ENCODE data around the gene PRX.

Gene PRX

GRCh38 chr19:40363069-40363468 lies 50.1 kb downstream of the PRX start:
- peak; percentile 89 for DNase-seq

- no peak for DNase-seq
Observed at GRCh38 chr19:40362160-40362559, 51.0 kb downstream of the PRX start.

DNA sequence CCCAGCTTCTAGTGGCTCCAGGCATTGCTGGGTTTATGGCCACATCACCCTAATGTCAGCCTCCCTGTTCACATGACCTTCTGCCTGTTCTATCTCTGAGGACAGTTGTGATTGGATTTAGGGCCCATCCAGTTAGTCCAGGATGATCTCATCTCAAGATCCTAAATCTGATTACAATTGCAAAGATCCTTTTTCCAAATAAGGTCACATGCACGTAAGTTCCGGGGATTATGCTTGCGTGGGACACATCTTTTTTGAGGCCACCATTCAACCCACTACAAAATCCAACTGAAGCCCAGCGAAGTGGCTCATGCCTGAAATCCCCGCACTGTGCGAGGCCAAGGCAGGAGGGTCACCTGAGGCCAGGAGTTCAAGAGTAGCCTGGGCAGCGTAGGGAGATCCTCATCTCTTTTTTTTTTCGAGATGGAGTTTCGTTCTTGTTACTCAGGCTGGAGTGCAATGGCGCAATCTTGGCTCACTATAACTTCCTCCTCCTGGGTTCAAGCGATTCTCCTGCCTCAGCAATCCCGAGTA lies 52.4 kb downstream of the PRX start:
- peak; percentile 15 for DNase-seq

GRCh38 chr19:40360020-40360707 lies 53.0 kb downstream of the PRX start:
- no peak for DNase-seq

DNA sequence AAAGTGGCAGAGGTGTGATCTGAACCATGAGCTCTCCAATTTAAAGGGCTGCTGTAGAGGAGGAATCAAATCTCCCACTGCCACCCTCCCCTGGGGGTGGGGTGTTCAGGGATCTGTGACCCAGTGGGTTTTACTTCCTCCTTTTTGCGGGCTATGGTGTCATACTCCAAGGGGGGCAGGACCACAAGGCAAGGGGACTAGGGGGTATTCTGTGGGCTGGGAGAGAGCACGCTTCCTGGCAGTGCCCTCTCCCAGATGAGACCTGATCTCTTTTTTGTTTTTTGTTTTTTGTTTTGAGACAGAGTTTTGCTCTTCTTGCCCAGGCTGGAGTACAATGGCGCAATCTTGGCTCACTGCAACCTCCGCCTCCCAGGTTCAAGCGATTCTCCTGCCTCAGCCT lies 54.4 kb downstream of the PRX start:
- peak; percentile 69 for DNase-seq

DNA sequence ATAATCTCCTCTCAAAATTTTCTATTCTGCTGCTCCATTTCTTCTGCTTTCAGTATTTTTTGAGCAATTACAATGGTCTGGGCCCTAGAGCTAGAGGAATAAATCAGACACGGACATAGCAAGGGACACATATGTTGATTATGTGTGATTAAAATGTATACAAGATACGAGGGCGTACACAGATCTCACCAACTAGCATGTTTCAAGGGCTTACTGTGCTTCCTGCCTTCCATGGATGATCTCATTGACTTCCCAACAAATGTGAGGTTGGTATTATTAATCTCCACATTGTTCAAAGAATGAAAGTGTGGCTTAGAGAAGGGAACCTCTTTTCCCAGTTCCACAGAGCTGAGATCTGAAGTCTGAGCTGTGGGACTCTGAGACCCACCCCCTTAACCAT lies 55.5 kb downstream of the PRX start:
- no peak for DNase-seq

DNA sequence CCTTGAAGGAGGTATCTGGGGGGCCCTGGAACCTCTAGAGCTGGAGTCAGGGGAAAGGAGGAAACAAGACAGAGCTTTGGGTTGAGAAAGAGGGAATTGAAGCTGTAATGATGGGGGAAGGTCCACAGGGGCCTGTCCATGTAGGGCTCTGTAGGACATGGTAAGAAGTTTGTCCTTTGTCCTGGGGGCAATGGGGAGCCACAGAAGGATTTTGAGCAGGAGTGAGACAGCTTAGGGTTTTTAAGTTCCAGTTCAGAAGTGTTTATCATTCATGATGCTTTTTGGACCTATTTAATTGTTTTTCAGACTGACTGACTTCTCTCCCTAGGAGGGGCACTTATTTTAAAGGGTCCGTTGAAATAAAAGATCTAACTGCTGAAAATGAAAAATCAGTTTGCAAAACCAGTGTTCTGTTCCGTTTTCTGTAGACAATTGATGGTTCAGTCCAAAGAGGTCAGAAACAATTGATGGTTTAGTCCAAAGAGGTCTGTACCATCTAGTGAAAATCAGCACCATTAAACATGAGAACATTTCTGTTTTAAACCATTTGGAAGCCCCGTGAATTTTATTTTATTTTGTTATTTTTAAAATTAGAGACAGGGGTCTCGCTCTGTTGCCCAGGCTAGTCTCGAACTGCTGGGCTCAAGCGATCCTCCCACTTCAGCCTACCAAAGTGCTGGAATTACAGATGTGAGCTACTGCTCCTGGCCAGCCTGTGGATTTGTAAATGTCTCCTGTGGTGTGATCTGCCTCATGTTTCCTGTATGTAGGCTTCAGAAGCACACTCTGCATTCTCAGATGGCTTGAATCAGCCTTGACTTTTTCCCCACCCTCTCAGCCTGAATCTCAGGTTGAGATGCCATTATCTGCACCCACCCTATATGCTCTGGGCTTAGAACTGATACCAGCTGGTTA lies 56.2 kb downstream of the PRX start:
- no peak for DNase-seq

GRCh38 chr19:40355975-40356680 lies 57.0 kb downstream of the PRX start:
- DNase-seq = no peak

GRCh38 chr19:40348961-40349507 lies 64.1 kb downstream of the PRX start:
- DNase-seq = peak; percentile 72

DNA sequence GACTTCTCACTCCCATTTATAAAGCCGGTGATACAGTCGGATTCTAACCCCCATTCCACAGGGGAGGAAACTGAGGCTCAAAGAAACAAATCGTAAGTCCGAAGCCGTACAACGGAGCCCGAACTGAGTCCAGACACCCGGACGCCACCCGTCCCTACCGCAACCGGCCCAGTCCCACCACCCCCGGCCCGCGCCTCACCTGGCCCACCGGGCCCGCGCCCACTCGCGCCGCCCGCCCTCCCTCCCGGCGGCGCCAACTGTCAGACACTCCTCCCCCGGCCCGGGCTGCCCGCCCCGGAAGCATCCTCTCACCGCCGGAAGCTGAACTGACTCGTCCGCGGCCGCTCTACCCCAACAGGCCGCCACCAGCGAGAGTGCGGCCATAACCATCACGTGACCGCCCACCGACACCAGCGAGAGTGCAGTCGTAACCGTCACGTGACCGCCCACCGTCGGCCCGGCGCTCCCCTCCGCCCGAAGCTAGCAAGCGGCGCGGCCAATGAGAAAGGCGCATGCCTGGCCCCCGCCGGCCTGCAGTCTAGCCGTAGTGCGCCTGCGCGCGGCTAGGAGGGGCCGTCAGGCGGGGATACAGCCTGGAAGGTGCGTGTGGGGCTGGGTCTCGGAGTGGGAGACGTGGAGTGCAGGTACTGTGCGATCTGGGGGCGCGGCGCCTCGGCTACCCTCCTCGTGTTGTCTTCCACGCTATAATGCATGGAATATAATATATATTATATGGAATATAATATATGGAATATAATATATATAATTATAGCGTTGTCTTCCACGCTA lies 64.9 kb downstream of the PRX start, which contains the start of the genes C19orf47 and PLD3:
TSS of gene C19orf47 (minus strand) at position 273 of the 789 bp plus-strand sequence. CDS start 6,540 bp downstream, outside the sequence.
TSS of gene PLD3 (plus strand) at position 571 of the 789 bp plus-strand sequence. CDS start 17,789 bp downstream, outside the sequence.
- DNase-seq = peak; percentile 100

- no peak for DNase-seq
Observed at GRCh38 chr19:40344422-40344821, 68.8 kb downstream of the PRX start.

Measured in OCI-M1 (cell line).